HG03060 (cell line): ENCODE measurements around the gene MARCOL.
"Not testable (repeated sequence)": the region's sequence is repeated elsewhere in the genome, so short reads cannot be mapped to it uniquely, and the experiment has no call there.

Experiments used
- ATAC-seq: cut with Tn5 transposase; IDR thresholded peaks from one replicate; pipeline ENCODE4 v1.9.1; 2021; ENCODE audit warnings: low read depth, moderate number of reproducible peaks; ENCODE audit not compliant: unreplicated experiment

Gene MARCOL

GRCh38 chr5:148259288-148259687, 21.0 kb downstream of the MARCOL start:
- no peak for ATAC-seq

GRCh38 chr5:148261221-148261620, 22.9 kb downstream of the MARCOL start:
- no peak for ATAC-seq

- ATAC-seq: no peak
These were observed 29.6 kb downstream of the MARCOL start for GRCh38 chr5:148267962-148268361.

- ATAC-seq: no peak
These were observed 30.2 kb downstream of the MARCOL start, which contains the start of gene SPINK13 for GRCh38 chr5:148268566-148268965. SPINK13 (plus strand) TSS chr5:148268794; CDS start chr5:148270073, 1,279 bp downstream.

GRCh38 chr5:148275129-148275528, 36.8 kb downstream of the MARCOL start:
- ATAC-seq: not testable (repeated sequence)

GRCh38 chr5:148280893-148281292, 42.6 kb downstream of the MARCOL start:
- not testable (repeated sequence) for ATAC-seq

- ATAC-seq: not testable (repeated sequence)
These were observed 43.0 kb downstream of the MARCOL start for GRCh38 chr5:148281336-148281735.

- ATAC-seq: no peak
These were observed 52.2 kb downstream of the MARCOL start for GRCh38 chr5:148290271-148291195.
